Cardiac muscle cell (in vitro differentiated cells and primary cell): ENCODE data around the gene ZNF70. TPM values are rescaled to one million over a fixed set of nuclear protein-coding genes. Genes with fewer than 3 reads are reported as not detected.

Experiments used
- DNase-seq, 2 donors: peaks; one replicate each; pipeline versions ENCODE4 v3.0.0 to v3.0.0-alpha.2; 2010 to 2017; ENCODE audit warnings: low read depth in 1 of 2, low spot score in 1 of 2
- H3K27ac ChIP-seq: fragments of 200-600 bp; sonication (generic); 2 replicates; pipeline ENCODE4 v1.5.1; 2016
- H3K27me3 ChIP-seq: fragments of 200-600 bp; sonication (generic); 2 replicates; pipeline ENCODE4 v1.6.0; 2016; ENCODE audit warnings: control low read depth
- H3K36me3 ChIP-seq: fragments of 200-600 bp; sonication (generic); 2 replicates; pipeline ENCODE4 v1.5.1; 2016; ENCODE audit warnings: control low read depth
- H3K4me1 ChIP-seq: fragments of 200-600 bp; sonication (generic); 2 replicates; pipeline ENCODE4 v1.8.1; 2017; ENCODE audit warnings: low read depth, mild to moderate bottlenecking, mixed run types
- H3K4me3 ChIP-seq: fragments of 200-600 bp; sonication (generic); 2 replicates; pipeline ENCODE4 v1.5.1; 2016; ENCODE audit warnings: mild to moderate bottlenecking
- H3K9me3 ChIP-seq: fragments of 200-600 bp; sonication (generic); 2 replicates; pipeline ENCODE4 v1.5.1; 2017; ENCODE audit warnings: low read depth, mild to moderate bottlenecking, control low read depth
- CTCF ChIP-seq: IDR thresholded peaks from 2 replicates; pipeline ENCODE4 v1.5.1; 2012; ENCODE audit warnings: low read depth, mild to moderate bottlenecking, low read length
- polyA plus RNA-seq: library from polyadenylated mRNA; unstranded; fragments of >200 nt; fragmentation: Nextera tagmentation; extraction: Ambion mirVana; gene quantifications from 2 replicates; pipeline ENCODE4 v1.2.1, GENCODE V29; 2016
- total RNA-seq: library from RNA; depleted of rRNA; stranded (reverse); fragments of >200 nt; gene quantifications from 2 replicates; pipeline ENCODE4 v1.2.3, GENCODE V29; 2016

The ZNF70 gene
- total and polyA plus RNA-seq, 2 experiments from 2014 or later: 2.3 to 8.4 TPM

- no peaks in the 10 kb centered on the region for H3K27me3 ChIP-seq
- no peak overlapping the region for H3K27ac ChIP-seq
- H3K4me1 ChIP-seq: no peaks in the 10 kb centered on the region
- H3K36me3 ChIP-seq: no peaks in the 10 kb centered on the region
- DNase-seq: no peak
- H3K4me3 ChIP-seq: no peak overlapping the region
- TF ChIP-seq CTCF: no peak
- H3K9me3 ChIP-seq: no peaks in the 10 kb centered on the region
These were observed 32.3 kb downstream of the ZNF70 start for GRCh38 chr22:23718371-23719165.

GRCh38 chr22:23716811-23717801 is 33.8 kb downstream of the ZNF70 start:
- no peak for TF ChIP-seq CTCF
- Histone ChIP-seq H3K9me3 (no peaks in the 10 kb centered on the region), H3K4me3 (peak overlapping the region; percentile 71), H3K4me1 (no peaks in the 10 kb centered on the region), H3K36me3 (peaks cover 4% of the 10 kb centered on the region), H3K27me3 (no peaks in the 10 kb centered on the region), H3K27ac (peak overlapping the region; percentile 25)
- DNase-seq: peak; percentile 91 to 93

DNA sequence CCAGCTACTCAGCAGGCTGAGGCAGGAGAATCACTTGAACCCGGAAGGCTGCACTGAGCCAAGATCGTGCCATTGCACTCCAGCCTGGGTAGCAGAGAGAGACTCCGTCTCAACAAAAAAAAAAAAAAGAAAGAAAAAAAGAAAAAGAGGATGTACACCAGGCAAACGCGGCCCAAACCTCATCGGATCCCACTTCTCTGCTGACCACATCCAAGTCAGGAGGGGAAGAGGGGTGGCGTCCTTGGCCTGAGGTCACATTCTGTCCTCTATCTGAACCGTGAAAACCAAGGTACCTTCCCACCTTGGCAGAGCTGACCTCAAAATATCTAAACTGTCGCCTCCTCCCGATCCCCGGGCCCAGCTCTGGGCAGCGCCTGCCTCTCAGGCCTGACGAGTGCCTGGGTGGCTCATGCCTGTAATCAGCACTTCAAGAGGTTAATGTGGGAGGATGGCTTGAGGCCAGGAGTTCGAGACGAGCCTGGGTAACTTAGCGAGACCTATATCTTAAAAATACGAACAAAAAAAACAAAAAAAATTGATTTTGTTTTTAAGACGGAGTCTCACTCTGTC is 35.0 kb downstream of the ZNF70 start:
- Histone ChIP-seq H3K4me1 (no peaks in the 10 kb centered on the region), H3K27ac (no peak overlapping the region), H3K36me3 (peaks cover 6% of the 10 kb centered on the region), H3K4me3 (peak overlapping the region; percentile 71), H3K27me3 (no peaks in the 10 kb centered on the region), H3K9me3 (no peaks in the 10 kb centered on the region)
- peak in 1 of 2 donors; percentile 23 for DNase-seq
- no peak for TF ChIP-seq CTCF

- Histone ChIP-seq H3K9me3 (no peaks in the 10 kb centered on the region), H3K27ac (no peak overlapping the region), H3K4me1 (no peaks in the 10 kb centered on the region), H3K36me3 (peaks cover 8% of the 10 kb centered on the region), H3K4me3 (no peak overlapping the region), H3K27me3 (no peaks in the 10 kb centered on the region)
- no peak for TF ChIP-seq CTCF
- no peak for DNase-seq
These were observed 36.0 kb downstream of the ZNF70 start for GRCh38 chr22:23714596-23715578.
